WERI-Rb-1 (cell line): Measurements from ENCODE around the gene CNOT6.
"Not testable (repeated sequence)": the region's sequence is repeated elsewhere in the genome, so short reads cannot be mapped to it uniquely, and the experiment has no call there.

ENCODE experiments used
- DNase-seq: peaks from one replicate; pipeline ENCODE4 v3.0.0-alpha.2; 2020
- H3K27ac ChIP-seq: fragments of 250-450 bp; sonication (Bioruptor Pico); 2 replicates; pipeline ENCODE4 v1.5.1; 2020; ENCODE audit warnings: mild to moderate bottlenecking, moderate library complexity
- H3K27me3 ChIP-seq: fragments of 250-450 bp; sonication (Bioruptor Pico); 2 replicates; pipeline ENCODE4 v1.5.1; 2021; ENCODE audit warnings: mild to moderate bottlenecking, low read depth, moderate library complexity; ENCODE audit not compliant: insufficient read depth, severe bottlenecking
- H3K36me3 ChIP-seq: fragments of 250-450 bp; sonication (Bioruptor Pico); 2 replicates; pipeline ENCODE4 v1.5.1; 2020; ENCODE audit warnings: mild to moderate bottlenecking, moderate library complexity
- H3K4me3 ChIP-seq: 2 replicates; pipeline ENCODE4 v1.5.1; 2011; ENCODE audit warnings: low read depth, mild to moderate bottlenecking, control low read depth, low read length
- H3K9me3 ChIP-seq: fragments of 250-450 bp; sonication (Bioruptor Pico); 2 replicates; pipeline ENCODE4 v1.5.1; 2021; ENCODE audit warnings: mild to moderate bottlenecking, moderate library complexity; ENCODE audit not compliant: severe bottlenecking
- TF ChIP-seq, protein P1 (sequence below): IDR thresholded peaks from 2 replicates; pipeline ENCODE4 v1.5.1; 2011; ENCODE audit warnings: low read depth, mild to moderate bottlenecking, control low read depth, inconsistent platforms, low read length

The CNOT6 gene

DNA sequence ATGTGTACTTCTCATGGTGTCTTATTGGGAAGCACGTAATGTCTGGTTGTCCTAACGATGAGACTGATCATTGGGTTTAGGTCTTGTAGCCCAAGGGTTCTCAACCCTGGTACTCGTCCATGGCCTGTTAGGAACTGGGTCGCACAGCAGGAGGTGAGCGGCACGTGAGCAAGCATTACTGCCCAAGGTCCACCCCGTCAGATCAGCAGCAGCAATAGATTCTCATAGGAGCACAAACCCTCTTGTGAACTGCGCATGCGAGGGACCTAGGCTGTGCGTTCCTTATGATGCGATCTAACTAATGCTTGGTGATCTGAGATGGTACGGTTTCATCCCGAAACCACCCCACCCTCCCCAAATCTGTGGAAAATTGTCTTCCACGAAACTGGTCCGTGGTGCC is 33.5 kb downstream of the CNOT6 start:
- Histone ChIP-seq H3K27me3 (no peaks in the 10 kb centered on the region), H3K27ac (no peak overlapping the region), H3K4me3 (no peak overlapping the region), H3K36me3 (peaks cover 11% of the 10 kb centered on the region), H3K9me3 (no peaks in the 10 kb centered on the region)
- TF ChIP-seq, protein P1, sequence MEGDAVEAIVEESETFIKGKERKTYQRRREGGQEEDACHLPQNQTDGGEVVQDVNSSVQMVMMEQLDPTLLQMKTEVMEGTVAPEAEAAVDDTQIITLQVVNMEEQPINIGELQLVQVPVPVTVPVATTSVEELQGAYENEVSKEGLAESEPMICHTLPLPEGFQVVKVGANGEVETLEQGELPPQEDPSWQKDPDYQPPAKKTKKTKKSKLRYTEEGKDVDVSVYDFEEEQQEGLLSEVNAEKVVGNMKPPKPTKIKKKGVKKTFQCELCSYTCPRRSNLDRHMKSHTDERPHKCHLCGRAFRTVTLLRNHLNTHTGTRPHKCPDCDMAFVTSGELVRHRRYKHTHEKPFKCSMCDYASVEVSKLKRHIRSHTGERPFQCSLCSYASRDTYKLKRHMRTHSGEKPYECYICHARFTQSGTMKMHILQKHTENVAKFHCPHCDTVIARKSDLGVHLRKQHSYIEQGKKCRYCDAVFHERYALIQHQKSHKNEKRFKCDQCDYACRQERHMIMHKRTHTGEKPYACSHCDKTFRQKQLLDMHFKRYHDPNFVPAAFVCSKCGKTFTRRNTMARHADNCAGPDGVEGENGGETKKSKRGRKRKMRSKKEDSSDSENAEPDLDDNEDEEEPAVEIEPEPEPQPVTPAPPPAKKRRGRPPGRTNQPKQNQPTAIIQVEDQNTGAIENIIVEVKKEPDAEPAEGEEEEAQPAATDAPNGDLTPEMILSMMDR = no peak
- no peak for DNase-seq

- H3K9me3 ChIP-seq, H3K4me3 ChIP-seq, DNase-seq, H3K27ac ChIP-seq, H3K27me3 ChIP-seq: not testable (repeated sequence)
- H3K36me3 ChIP-seq = peaks cover 11% of the 10 kb centered on the region
These were observed 36.9 kb downstream of the CNOT6 start for GRCh38 chr5:180531036-180531585.

DNA sequence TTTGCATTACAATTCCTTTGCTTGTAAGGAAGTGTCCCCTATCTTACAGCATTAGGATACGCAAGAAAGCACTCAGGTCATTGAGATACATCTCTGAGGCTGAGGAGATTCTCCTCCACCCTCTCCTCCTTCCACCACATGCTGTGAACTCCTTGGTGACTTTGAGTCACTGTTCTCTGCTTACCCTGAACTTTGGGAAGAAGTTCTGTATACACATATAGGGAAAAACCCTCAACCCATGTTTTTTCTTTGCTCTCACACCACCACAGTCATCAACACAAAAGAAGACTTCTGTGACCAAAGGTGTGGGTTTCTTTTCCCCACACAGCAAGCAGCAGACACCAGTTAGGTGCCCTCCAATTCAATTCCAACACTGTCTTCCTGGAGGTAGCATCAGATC is 38.1 kb downstream of the CNOT6 start:
- no peaks in the 10 kb centered on the region for H3K9me3 ChIP-seq
- no peaks in the 10 kb centered on the region for H3K27me3 ChIP-seq
- H3K4me3 ChIP-seq = no peak overlapping the region
- TF ChIP-seq, protein P1 = no peak
- H3K36me3 ChIP-seq = peaks cover 11% of the 10 kb centered on the region
- DNase-seq = no peak
- H3K27ac ChIP-seq = no peak overlapping the region

GRCh38 chr5:180533845-180534244 is 39.7 kb downstream of the CNOT6 start:
- H3K36me3 ChIP-seq = peaks cover 11% of the 10 kb centered on the region
- DNase-seq = no peak
- TF ChIP-seq, protein P1 = no peak

GRCh38 chr5:180535573-180535972 is 41.4 kb downstream of the CNOT6 start:
- Histone ChIP-seq H3K27ac (no peak overlapping the region), H3K36me3 (peaks cover 6% of the 10 kb centered on the region), H3K27me3 (no peaks in the 10 kb centered on the region), H3K9me3 (no peaks in the 10 kb centered on the region), H3K4me3 (no peak overlapping the region)
- no peak for DNase-seq
- TF ChIP-seq, protein P1 = no peak

More at GRCh38 chr5:180533845-180534244, 39.7 kb downstream of the CNOT6 start:
- no peak overlapping the region for H3K27ac ChIP-seq
- no peaks in the 10 kb centered on the region for H3K9me3 ChIP-seq
- H3K27me3 ChIP-seq = no peaks in the 10 kb centered on the region
- H3K4me3 ChIP-seq = no peak overlapping the region

GRCh38 chr5:180540050-180540694 is 46.0 kb downstream of the CNOT6 start:
- TF ChIP-seq, protein P1 = no peak
- Histone ChIP-seq H3K36me3 (peaks cover 7% of the 10 kb centered on the region; the same call in 1 of the 2 replicates), H3K27me3 (no peaks in the 10 kb centered on the region), H3K27ac (no peak overlapping the region), H3K4me3 (no peak overlapping the region), H3K9me3 (no peaks in the 10 kb centered on the region)
- DNase-seq = no peak
